Fibroblast of the conjunctiva (primary cell): ENCODE data around the gene HBA1.
"Not testable (repeated sequence)": the region's sequence is repeated elsewhere in the genome, so short reads cannot be mapped to it uniquely, and the experiment has no call there.

Source experiments
- DNase-seq: peaks from one replicate; pipeline ENCODE4 v3.0.0-alpha.2; 2010; ENCODE audit warnings: low read depth

Gene HBA1

GRCh38 chr16:176477-177382 is at the start of gene HBA1:
TSS of gene HBA1 (plus strand) at chr16:176680. CDS start at chr16:176717, 37 bp downstream.
- DNase-seq = not testable (repeated sequence)

GRCh38 chr16:129075-129474 is 47.4 kb upstream of the HBA1 start:
- DNase-seq = no peak

DNA sequence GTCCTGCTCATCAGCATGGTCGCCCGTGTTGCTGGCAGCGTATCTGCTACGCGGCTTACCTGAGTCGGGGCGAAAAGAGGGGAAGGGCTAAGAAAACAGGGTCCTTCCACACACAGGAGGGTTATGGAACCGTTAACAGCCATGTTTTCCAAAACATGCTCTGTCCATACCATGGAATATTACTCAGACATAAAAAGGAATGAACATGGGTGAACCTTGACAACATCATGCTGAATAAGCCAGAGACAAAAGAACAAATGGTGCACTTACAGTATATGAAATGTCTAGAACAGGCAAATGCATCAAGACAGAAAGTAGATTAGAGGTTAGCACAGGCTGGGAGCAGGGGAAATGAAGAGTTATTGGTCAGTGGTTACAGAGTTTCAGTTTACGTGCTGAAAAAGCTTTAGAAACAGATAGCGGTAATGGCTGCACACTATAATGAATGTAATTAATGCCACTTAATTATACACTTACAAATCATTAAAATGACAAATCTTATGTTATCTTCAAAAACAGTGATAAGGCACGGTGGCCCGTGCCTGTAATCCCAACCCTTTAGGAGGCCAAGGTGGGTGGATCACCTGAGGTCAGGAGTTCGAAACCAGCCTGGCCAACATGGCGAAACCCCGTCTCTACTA is 45.8 kb upstream of the HBA1 start:
- DNase-seq = no peak

DNA sequence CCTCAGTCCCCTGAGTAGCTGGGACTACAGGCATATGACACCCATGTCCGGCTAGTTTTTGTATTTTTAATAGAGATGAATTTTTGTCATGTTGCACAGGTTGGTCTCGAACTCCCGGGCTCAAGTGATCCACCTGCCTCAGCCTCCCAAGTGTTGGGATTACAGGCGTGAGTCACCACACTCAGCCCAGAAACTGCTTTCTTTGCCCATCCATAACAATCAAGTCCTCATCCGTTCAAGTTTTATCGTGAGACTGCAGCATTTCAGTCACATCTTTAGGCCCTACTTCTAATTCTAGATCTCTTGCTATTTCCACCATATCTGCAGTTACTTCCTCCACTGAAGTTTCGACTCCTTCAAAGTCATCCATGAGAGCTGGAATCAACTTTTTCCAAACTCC is 44.4 kb upstream of the HBA1 start:
- DNase-seq = no peak

DNA sequence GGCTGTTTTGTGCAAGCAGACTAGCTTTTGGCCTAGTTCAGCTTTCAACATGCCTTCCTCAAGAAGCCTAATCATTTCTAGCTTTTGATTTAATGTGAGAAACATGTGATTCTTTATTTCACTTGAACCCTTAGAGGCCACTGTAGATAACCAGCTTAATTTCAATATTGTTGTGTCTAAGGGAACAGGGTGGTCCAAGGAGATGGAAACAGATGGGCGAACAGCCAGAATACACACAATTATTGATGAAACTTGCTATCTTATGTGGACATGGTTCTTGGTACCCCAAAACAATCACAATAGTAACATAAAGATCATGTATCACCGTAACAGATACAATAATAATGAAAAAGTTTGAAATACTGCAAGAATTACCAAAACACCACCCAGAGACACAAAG is 42.8 kb upstream of the HBA1 start:
- DNase-seq = no peak

- DNase-seq = no peak
Observed at GRCh38 chr16:138049-138417, 38.4 kb upstream of the HBA1 start.

DNA sequence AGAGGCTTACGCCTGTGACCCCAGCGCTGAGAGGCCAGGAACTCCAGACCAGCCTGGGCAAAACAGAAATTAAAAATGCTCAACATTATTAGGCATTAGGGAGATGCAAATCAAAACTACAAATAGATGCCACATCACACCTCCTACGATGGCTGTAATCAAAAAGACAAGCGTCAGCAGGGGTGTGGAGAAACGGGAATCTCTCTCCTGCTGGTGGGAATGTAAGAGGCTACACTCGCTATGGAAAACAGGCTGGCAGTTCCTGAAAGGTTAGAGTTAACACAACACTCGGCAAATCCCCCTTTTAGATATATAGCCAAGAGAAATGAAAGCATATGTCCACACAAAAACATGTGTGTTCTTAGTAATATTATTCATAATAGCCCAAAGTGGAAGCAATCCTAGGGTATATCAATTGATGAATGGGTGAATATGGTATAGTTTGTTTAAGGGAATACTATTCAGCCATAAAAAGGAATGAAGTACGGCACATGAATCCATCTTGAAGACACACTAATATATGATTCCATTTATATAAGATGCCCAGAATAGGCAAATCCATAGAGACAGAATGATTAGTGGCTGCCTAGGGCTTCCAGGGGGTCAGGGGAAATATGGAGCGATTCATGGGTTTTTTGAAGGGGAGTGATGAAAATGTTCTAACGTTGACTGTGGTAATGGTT is 36.2 kb upstream of the HBA1 start:
- DNase-seq = no peak

GRCh38 chr16:142405-142967 is 34.0 kb upstream of the HBA1 start:
- no peak for DNase-seq

GRCh38 chr16:143047-143446 is 33.4 kb upstream of the HBA1 start:
- DNase-seq = no peak

- no peak for DNase-seq
Observed at GRCh38 chr16:143456-143855, 33.0 kb upstream of the HBA1 start.

- DNase-seq = no peak
Observed at GRCh38 chr16:144797-145252, 31.7 kb upstream of the HBA1 start.

GRCh38 chr16:146646-147045 is 29.8 kb upstream of the HBA1 start:
- no peak for DNase-seq

- DNase-seq = no peak
Observed at GRCh38 chr16:149024-149660, 27.3 kb upstream of the HBA1 start.

DNA sequence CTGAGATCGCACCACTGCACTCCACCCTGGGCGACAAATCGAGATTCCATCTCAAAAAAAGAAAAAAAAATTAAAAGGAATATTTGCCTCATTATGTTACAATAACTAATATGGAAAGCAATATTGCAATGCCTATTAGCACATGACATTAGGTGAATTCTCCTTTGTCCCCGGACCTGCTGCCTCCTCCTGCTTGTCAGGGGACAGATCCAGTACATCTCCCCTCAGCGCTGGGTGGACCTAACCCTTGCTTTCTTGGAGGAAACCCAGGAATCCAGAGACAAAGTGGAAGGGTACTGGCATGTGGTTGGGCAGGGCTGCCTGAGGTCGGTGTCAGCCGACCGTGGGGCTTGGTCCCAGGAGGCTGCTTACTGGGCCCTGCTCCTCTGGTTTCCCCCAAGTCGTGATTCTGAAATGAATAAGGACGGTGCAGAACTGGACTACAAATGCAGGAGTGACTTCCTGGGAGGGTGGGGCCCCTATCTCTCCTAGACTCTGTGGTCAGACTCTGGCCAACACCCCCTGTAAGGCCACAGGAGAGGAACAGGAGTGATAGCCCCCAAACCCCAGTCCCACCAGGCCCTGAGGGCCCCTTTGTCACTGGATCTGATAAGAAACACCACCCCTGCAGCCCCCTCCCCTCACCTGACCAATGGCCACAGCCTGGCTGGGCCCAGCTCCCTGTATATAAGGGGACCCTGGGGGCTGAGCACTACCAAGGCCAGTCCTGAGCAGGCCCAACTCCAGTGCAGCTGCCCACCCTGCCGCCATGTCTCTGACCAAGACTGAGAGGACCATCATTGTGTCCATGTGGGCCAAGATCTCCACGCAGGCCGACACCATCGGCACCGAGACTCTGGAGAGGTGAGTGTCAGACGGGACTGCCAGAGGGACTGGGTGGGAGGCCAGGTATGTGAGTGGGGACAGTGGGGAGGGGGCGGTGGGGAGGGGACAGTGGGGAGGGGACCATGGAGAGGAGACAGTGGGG is 24.0 kb upstream of the HBA1 start, which contains the start of gene HBZ:
Gene HBZ (plus strand): TSS at position 504 of the 988 bp plus-strand sequence. CDS start 266 bp downstream, at position 770.
- DNase-seq = no peak

GRCh38 chr16:153129-153521 is 23.4 kb upstream of the HBA1 start:
- not testable (repeated sequence) for DNase-seq

DNA sequence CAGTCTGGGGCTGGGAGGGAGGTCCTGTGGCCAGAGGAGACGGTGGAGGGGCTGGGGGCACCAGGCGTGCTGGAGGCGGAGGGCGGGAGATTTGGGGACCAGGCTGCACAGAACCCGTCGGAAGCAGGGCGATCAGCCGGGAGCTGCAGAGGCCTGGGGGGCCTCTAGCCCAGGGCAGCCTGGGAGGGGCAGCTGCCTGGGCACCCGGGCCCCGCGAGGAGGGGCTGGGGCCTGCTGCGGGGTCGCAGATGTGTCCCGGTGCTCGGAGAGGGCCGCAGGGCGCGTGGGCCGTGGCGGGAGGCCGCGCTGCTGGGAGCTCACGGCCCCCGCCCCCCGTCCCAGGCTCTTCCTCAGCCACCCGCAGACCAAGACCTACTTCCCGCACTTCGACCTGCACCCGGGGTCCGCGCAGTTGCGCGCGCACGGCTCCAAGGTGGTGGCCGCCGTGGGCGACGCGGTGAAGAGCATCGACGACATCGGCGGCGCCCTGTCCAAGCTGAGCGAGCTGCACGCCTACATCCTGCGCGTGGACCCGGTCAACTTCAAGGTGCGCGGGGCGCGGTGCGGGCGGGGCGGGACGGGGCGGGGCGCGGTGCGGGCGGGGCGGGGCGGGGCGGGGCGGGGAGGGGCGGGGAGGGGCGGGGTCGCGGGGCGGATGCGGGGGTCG is 22.8 kb upstream of the HBA1 start:
- DNase-seq = not testable (repeated sequence)

DNA sequence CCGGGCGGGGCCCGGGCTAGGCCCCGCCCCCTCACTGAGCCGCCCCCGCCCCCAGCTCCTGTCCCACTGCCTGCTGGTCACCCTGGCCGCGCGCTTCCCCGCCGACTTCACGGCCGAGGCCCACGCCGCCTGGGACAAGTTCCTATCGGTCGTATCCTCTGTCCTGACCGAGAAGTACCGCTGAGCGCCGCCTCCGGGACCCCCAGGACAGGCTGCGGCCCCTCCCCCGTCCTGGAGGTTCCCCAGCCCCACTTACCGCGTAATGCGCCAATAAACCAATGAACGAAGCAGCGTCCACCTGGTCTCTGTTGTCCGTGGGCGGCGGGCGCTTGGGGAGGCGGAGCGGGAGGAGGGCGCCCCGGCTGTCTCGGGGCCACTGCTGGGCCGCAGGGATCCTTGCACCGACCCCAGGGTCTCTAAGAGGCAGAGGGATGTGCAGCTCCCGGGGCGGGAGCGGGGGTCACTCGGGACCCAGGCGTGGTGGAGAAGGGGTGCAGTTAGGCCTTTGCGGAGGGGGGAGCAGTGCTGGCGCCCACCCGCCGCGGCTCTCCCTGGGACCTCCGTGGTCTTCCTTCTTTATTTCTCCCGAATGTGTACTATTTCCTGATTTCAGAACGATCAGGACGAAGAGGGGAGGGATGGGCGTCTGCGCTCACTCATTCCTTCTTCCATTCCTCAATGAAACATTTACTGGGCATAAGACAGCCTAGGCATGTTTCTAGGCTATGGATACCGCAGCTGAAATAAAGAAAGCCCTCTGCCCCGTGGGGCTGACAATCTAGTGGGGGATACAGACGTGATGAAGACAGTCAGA is 22.1 kb upstream of the HBA1 start:
- DNase-seq = no peak

- DNase-seq = no peak
Observed at GRCh38 chr16:155031-155398, 21.5 kb upstream of the HBA1 start.

DNA sequence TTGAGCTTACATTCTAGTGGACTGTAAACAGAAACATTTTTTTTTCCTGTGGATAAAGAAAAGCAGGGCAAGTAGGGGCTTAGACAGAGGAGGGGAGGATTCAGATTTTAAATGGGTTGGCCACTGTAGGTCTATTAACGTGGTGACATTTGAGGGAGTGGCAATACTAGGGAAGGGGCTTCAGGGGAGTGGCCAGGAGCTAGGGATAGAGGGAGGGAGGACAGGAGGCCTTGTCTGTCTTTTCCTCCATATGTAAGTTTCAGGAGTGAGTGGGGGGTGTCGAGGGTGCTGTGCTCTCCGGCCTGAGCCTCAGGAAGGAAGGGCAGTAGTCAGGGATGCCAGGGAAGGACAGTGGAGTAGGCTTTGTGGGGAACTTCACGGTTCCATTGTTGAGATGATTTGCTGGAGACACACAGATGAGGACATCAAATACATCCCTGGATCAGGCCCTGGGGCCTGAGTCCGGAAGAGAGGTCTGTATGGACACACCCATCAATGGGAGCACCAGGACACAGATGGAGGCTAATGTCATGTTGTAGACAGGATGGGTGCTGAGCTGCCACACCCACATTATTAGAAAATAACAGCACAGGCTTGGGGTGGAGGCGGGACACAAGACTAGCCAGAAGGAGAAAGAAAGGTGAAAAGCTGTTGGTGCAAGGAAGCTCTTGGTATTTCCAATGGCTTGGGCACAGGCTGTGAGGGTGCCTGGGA is 17.2 kb upstream of the HBA1 start:
- no peak for DNase-seq
